ENCODE results near the gene SRGAP3. TPM values are rescaled to one million over a fixed set of nuclear protein-coding genes. Genes with fewer than 3 reads are reported as not detected.

Gene SRGAP3
- total RNA-seq, 2 donors from 2014 or later, result 5.7 to 6.1 TPM

GRCh38 chr3:9278498-9278897 lies 29.1 kb upstream of the SRGAP3 start:
- Histone ChIP-seq H3K4me3 (no peak overlapping the region), H3K4me1 (no peaks in the 10 kb centered on the region), H3K36me3 (no peaks in the 10 kb centered on the region), H3K9ac (ENCODE audit: low read depth in 2 of 2, low read length in 2 of 2) (no peak overlapping the region), H3K27me3 (no peaks in the 10 kb centered on the region), H3K9me3 (no peaks in the 10 kb centered on the region), H3K27ac (no peak overlapping the region)
- intact Hi-C loops (cut with DNase I), result no loop called here
- DNase-seq, result no peak
- TF ChIP-seq CTCF (IDR thresholded peaks at IDR 0.05), result no peak

- H3K9me3 ChIP-seq, result no peaks in the 10 kb centered on the region
- TF ChIP-seq CTCF (IDR thresholded peaks at IDR 0.05), result no peak
- no peak overlapping the region for H3K27ac ChIP-seq
- no peak for DNase-seq
- H3K4me1 ChIP-seq, result no peaks in the 10 kb centered on the region
- no peak overlapping the region for H3K9ac ChIP-seq (ENCODE audit: low read depth in 2 of 2, low read length in 2 of 2)
- H3K4me3 ChIP-seq, result no peak overlapping the region
- no peaks in the 10 kb centered on the region for H3K27me3 ChIP-seq
- no peaks in the 10 kb centered on the region for H3K36me3 ChIP-seq
- intact Hi-C loops (cut with DNase I), result no loop called here
Measured at GRCh38 chr3:9278085-9278484, 28.6 kb upstream of the SRGAP3 start.

GRCh38 chr3:9276761-9277370 lies 27.4 kb upstream of the SRGAP3 start:
- intact Hi-C loops (cut with DNase I), result no loop called here
- no peak overlapping the region for H3K4me3 ChIP-seq
- no peaks in the 10 kb centered on the region for H3K4me1 ChIP-seq
- H3K9me3 ChIP-seq, result no peaks in the 10 kb centered on the region
- H3K27ac ChIP-seq, result no peak overlapping the region
- H3K27me3 ChIP-seq, result no peaks in the 10 kb centered on the region
- no peak for TF ChIP-seq CTCF (IDR thresholded peaks at IDR 0.05)
- no peak for DNase-seq
- no peaks in the 10 kb centered on the region for H3K36me3 ChIP-seq
- no peak overlapping the region for H3K9ac ChIP-seq (ENCODE audit: low read depth in 2 of 2, low read length in 2 of 2)

- no peaks in the 10 kb centered on the region for H3K36me3 ChIP-seq
- no peaks in the 10 kb centered on the region for H3K4me1 ChIP-seq
- H3K9me3 ChIP-seq, result no peaks in the 10 kb centered on the region
- DNase-seq, result no peak
- intact Hi-C loops (cut with DNase I), result no loop called here
- H3K4me3 ChIP-seq, result no peak overlapping the region
- TF ChIP-seq CTCF (IDR thresholded peaks at IDR 0.05), result no peak
- H3K27ac ChIP-seq, result no peak overlapping the region
- no peaks in the 10 kb centered on the region for H3K27me3 ChIP-seq
- no peak overlapping the region for H3K9ac ChIP-seq (ENCODE audit: low read depth in 2 of 2, low read length in 2 of 2)
Measured at GRCh38 chr3:9271903-9272302, 22.5 kb upstream of the SRGAP3 start.

- H3K9me3 ChIP-seq, result no peaks in the 10 kb centered on the region
- no peak for TF ChIP-seq CTCF (IDR thresholded peaks at IDR 0.05)
Measured at GRCh38 chr3:9270704-9271103, 21.3 kb upstream of the SRGAP3 start.

More at GRCh38 chr3:9270704-9271103, 21.3 kb upstream of the SRGAP3 start:
- Histone ChIP-seq H3K27me3 (no peaks in the 10 kb centered on the region), H3K4me3 (no peak overlapping the region), H3K27ac (no peak overlapping the region), H3K9ac (ENCODE audit: low read depth in 2 of 2, low read length in 2 of 2) (no peak overlapping the region), H3K4me1 (no peaks in the 10 kb centered on the region), H3K36me3 (no peaks in the 10 kb centered on the region)
- DNase-seq, result no peak
- intact Hi-C loops (cut with DNase I), result no loop called here

All from colonic mucosa (tissue), 4 donors.